Lower leg skin (tissue), 4 donors: ENCODE results near the gene CELSR3. TPM values are rescaled to one million over a fixed set of nuclear protein-coding genes. Genes with fewer than 3 reads are reported as not detected.

Source experiments
- DNase-seq, 2 donors: peaks; one replicate each; pipeline ENCODE4 v3.0.0-alpha.2; 2019; ENCODE audit warnings: low spot score in 2 of 2
- H3K4me3 ChIP-seq: fragments of 200-600 bp; sonication (generic); 2 replicates; pipeline ENCODE4 v1.5.1; 2017; ENCODE audit warnings: mild to moderate bottlenecking, low read depth; ENCODE audit not compliant: poor library complexity, severe bottlenecking
- POLR2A ChIP-seq, 2 donors: fragments of 450-650 bp; IDR thresholded peaks; one replicate each; pipeline ENCODE4 v1.6.1; 2016 to 2017; ENCODE audit warnings: antibody characterized with exemption in 2 of 2, mild to moderate bottlenecking in 1 of 2, moderate library complexity in 1 of 2
- WGBS, 2 donors: methylation state at CpG; one replicate each; pipeline ENCODE4 v1.1.5; 2018; 5-methylcytosine and 5-hydroxymethylcytosine counted together
- intact Hi-C: fragments of 100-400 bp; cut with DNase I; formaldehyde crosslinking; loops from one replicate; pipeline ENCODE4 v1.15.0; 2023; ENCODE audit warnings: low total_unique reads
- microRNA-seq, 2 donors: library from miRNA; unstranded; fragments of <30 nt; microRNA quantifications; one replicate each; pipeline ENCODE4, GENCODE V29; 2016; ENCODE audit warnings: borderline replicate concordance in 2 of 2, borderline number of aligned reads in 1 of 2
- total RNA-seq, 4 donors: library from RNA; depleted of rRNA; stranded (reverse); fragments of >200 nt; gene quantifications; one replicate each; pipeline ENCODE4 v1.1.0, GENCODE V29; 2016
- TF ChIP-seq, protein P1 (sequence below), 3 donors: fragments of 450-650 bp; IDR thresholded peaks; one replicate each; pipeline ENCODE4 v1.5.1; 2016; ENCODE audit warnings: antibody characterized with exemption in 3 of 3, mild to moderate bottlenecking in 3 of 3, moderate library complexity in 2 of 3

The CELSR3 gene
- total RNA-seq, 4 donors from 2014 or later = 0.59 to 4.7 (median 1.2) TPM

DNA sequence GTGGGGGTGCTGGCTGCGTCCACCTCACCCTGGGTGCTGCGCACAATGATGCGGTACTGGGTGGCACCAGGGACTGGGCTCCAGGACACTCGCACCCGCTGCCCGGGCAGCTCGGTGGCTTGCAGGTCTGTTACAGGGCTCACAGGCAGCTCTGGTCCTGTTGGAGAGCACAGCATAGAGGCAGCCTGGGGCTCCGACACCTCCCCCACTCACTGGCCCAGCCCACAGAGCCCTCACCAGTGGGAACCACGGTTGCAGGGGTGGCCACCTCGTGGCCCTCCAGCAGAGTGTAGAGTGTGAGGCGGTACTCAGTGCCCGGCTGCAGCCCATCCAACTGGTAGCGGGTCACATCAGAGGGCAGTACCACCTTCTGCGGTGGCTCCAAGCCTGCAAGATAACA, 71.2 kb downstream of the CELSR3 start:
- TF ChIP-seq, protein P1, sequence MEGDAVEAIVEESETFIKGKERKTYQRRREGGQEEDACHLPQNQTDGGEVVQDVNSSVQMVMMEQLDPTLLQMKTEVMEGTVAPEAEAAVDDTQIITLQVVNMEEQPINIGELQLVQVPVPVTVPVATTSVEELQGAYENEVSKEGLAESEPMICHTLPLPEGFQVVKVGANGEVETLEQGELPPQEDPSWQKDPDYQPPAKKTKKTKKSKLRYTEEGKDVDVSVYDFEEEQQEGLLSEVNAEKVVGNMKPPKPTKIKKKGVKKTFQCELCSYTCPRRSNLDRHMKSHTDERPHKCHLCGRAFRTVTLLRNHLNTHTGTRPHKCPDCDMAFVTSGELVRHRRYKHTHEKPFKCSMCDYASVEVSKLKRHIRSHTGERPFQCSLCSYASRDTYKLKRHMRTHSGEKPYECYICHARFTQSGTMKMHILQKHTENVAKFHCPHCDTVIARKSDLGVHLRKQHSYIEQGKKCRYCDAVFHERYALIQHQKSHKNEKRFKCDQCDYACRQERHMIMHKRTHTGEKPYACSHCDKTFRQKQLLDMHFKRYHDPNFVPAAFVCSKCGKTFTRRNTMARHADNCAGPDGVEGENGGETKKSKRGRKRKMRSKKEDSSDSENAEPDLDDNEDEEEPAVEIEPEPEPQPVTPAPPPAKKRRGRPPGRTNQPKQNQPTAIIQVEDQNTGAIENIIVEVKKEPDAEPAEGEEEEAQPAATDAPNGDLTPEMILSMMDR (IDR thresholded peaks at IDR 0.05) = no peak
- no peak for TF ChIP-seq POLR2A (IDR thresholded peaks at IDR 0.05)
- intact Hi-C loops = no loop called here
- no peak overlapping the region for H3K4me3 ChIP-seq
- 65 to 69% methylated on average over 10 to 13 of the region's 14 CpGs for WGBS, 2 donors
- DNase-seq = no peak

- H3K4me3 ChIP-seq = no peak overlapping the region
- TF ChIP-seq POLR2A (IDR thresholded peaks at IDR 0.05) = no peak
- TF ChIP-seq, protein P1 (IDR thresholded peaks at IDR 0.05) = no peak
- intact Hi-C loops = no loop called here
- 77% methylated on average over 13 to 15 of the region's 15 CpGs for WGBS, 2 donors
- no peak for DNase-seq
Measured at GRCh38 chr3:48588230-48588629, 74.5 kb downstream of the CELSR3 start.

GRCh38 chr3:48587686-48588085, 75.0 kb downstream of the CELSR3 start:
- no peak for TF ChIP-seq POLR2A (IDR thresholded peaks at IDR 0.05)
- TF ChIP-seq, protein P1 (IDR thresholded peaks at IDR 0.05) = no peak
- DNase-seq = no peak
- H3K4me3 ChIP-seq = no peak overlapping the region
- WGBS, 2 donors = 77 to 79% methylated on average over 8 to 11 of the region's 11 CpGs
- intact Hi-C loops = no loop called here

Small RNA genes lying within 50 kb of the gene (microRNA-seq; reads per million reads assigned to microRNA genes)
- gene MIR4793 = 0 to 0.57 reads per million in 2 donors

Other genes starting within 250 kb of the CELSR3 start
- 100 to 1,000 TPM; 111 to 227 (median 145) TPM for gene PLXNB1, start 232.8 kb downstream of the CELSR3 start, total RNA-seq
- gene CCDC51, start 222.8 kb downstream of the CELSR3 start, total RNA-seq = 10 to 100 TPM in 3 of 4 donors, 1 to 10 TPM in 1; 6.7 to 17.1 (median 11.6) TPM
- gene TMA7, start 222.6 kb downstream of the CELSR3 start, total RNA-seq = 100 to 1,000 TPM; 173 to 271 (median 250) TPM
- gene ATRIP, start 216.1 kb downstream of the CELSR3 start, total RNA-seq = 10 to 100 TPM in 2 of 4 donors, 1 to 10 TPM in 2; 5.6 to 14.1 (median 9.3) TPM
- gene SHISA5, start 158.7 kb downstream of the CELSR3 start, total RNA-seq = 10 to 100 TPM; 64.3 to 93.6 (median 71.0) TPM
- gene PFKFB4, start 106.1 kb downstream of the CELSR3 start, total RNA-seq = 1 to 10 TPM; 3.7 to 8.8 (median 6.4) TPM
- 1 to 10 TPM; 4.8 to 9.8 (median 6.2) TPM for gene UCN2, start 99.1 kb downstream of the CELSR3 start, total RNA-seq
- 100 to 1,000 TPM; 159 to 393 (median 199) TPM for gene COL7A1, start 67.6 kb downstream of the CELSR3 start, total RNA-seq
- gene UQCRC1, start 53.2 kb downstream of the CELSR3 start, total RNA-seq = 100 to 1,000 TPM; 240 to 373 (median 334) TPM
- not detected for gene TMEM89, start 41.1 kb downstream of the CELSR3 start, total RNA-seq
- gene SLC26A6, start 27.4 kb downstream of the CELSR3 start, total RNA-seq = 10 to 100 TPM in 3 of 4 donors, 1 to 10 TPM in 1; 9.4 to 36.5 (median 17.9) TPM
- 10 to 100 TPM; 32.0 to 51.0 (median 41.1) TPM for gene NCKIPSD, start 23.0 kb upstream of the CELSR3 start, total RNA-seq
- 100 to 1,000 TPM; 142 to 304 (median 187) TPM for gene IP6K2, start 54.3 kb upstream of the CELSR3 start, total RNA-seq
- 10 to 100 TPM; 25.4 to 53.2 (median 29.3) TPM for gene PRKAR2A, start 185.0 kb upstream of the CELSR3 start, total RNA-seq
- 10 to 100 TPM; 11.4 to 46.3 (median 20.4) TPM for gene SLC25A20, start 236.0 kb upstream of the CELSR3 start, total RNA-seq